Lung (tissue), 12 donors: ENCODE data around the gene TVP23A. TPM values are rescaled to one million over a fixed set of nuclear protein-coding genes. Genes with fewer than 3 reads are reported as not detected.
A peak's percentile ranks its signal among the peaks of the same experiment; 100 is the strongest.

Experiments
- ATAC-seq: fragments of 200-7000 bp; cut with Tn5 transposase; one replicate; pipeline ENCODE4 v1.9.1; 2020; ENCODE audit warnings: moderate number of reproducible peaks; ENCODE audit not compliant: insufficient read depth, low FRiP score
- DNase-seq, 3 donors: peaks; one replicate each; pipeline ENCODE4 v3.0.0-alpha.2; 2013 to 2017
- H3K27ac ChIP-seq, 2 donors: one replicate each; pipeline ENCODE4 v1.5.1; 2013; ENCODE audit warnings: mild to moderate bottlenecking in 2 of 2, moderate library complexity in 2 of 2, control low read depth in 1 of 2, inconsistent platforms in 1 of 2, low read depth in 1 of 2, low read length in 1 of 2
- H3K27me3 ChIP-seq, 3 donors: one replicate each; pipeline ENCODE4 v1.5.1; 2013; ENCODE audit warnings: low read length in 2 of 3; ENCODE audit not compliant: control insufficient read depth in 3 of 3, insufficient read depth in 3 of 3
- H3K36me3 ChIP-seq, 4 donors: one replicate each; pipeline ENCODE4 v1.5.1; 2013; ENCODE audit warnings: low read length in 4 of 4, mild to moderate bottlenecking in 1 of 4, moderate library complexity in 1 of 4; ENCODE audit not compliant: control insufficient read depth in 4 of 4, insufficient read depth in 4 of 4
- H3K4me1 ChIP-seq, 5 donors: one replicate each; pipeline ENCODE4 v1.5.1; 2013; ENCODE audit warnings: low read length in 5 of 5, mild to moderate bottlenecking in 2 of 5, moderate library complexity in 1 of 5; ENCODE audit not compliant: control insufficient read depth in 5 of 5, insufficient read depth in 5 of 5
- H3K4me3 ChIP-seq: one replicate; pipeline ENCODE4 v1.5.1; 2013; ENCODE audit warnings: mild to moderate bottlenecking, control low read depth, moderate library complexity
- H3K9ac ChIP-seq, 2 donors: one replicate each; pipeline ENCODE4 v1.5.1; 2013; ENCODE audit warnings: low read length in 2 of 2, control low read depth in 1 of 2; ENCODE audit not compliant: insufficient read depth in 1 of 2
- H3K9me3 ChIP-seq, 4 donors: one replicate each; pipeline ENCODE4 v1.5.1; 2013; ENCODE audit warnings: low read length in 3 of 4, mild to moderate bottlenecking in 1 of 4, moderate library complexity in 1 of 4; ENCODE audit not compliant: control insufficient read depth in 4 of 4, insufficient read depth in 3 of 4
- WGBS, 2 donors: extraction: QIAGEN DNeasy Blood & Tissue Kit; methylation state at CpG; one replicate each; pipeline ENCODE4 v1.1.7; 2013; 5-methylcytosine and 5-hydroxymethylcytosine counted together
- polyA plus RNA-seq, 2 donors: library from polyadenylated mRNA; stranded (reverse); fragments of 200-250 nt; gene quantifications; one replicate each; pipeline ENCODE4 v1.2.1, GENCODE V29; 2013
- total RNA-seq, 2 donors: library from RNA; depleted of rRNA in 1 of 2; stranded (reverse); fragments of >200 nt in 1 of 2; gene quantifications; one replicate each; pipeline ENCODE4 v1.2.1, GENCODE V29; 2014 to 2021
- TF ChIP-seq, protein P1 (sequence below): IDR thresholded peaks from 2 replicates; pipeline ENCODE4 v1.5.1; 2012; ENCODE audit warnings: mild to moderate bottlenecking; ENCODE audit errors: control extremely low read depth, extremely low read depth
- donor health status: control.
- donor health status: control.
- donor health status: Bipolar disorder and iron deficiency.
- donor health status: healthy.
- donor health status: DM: yes; HTN: yes; CAD: no.

The TVP23A gene
- total and polyA plus RNA-seq, 4 donors: 0.22 to 6.1 (median 0.25) TPM

DNA sequence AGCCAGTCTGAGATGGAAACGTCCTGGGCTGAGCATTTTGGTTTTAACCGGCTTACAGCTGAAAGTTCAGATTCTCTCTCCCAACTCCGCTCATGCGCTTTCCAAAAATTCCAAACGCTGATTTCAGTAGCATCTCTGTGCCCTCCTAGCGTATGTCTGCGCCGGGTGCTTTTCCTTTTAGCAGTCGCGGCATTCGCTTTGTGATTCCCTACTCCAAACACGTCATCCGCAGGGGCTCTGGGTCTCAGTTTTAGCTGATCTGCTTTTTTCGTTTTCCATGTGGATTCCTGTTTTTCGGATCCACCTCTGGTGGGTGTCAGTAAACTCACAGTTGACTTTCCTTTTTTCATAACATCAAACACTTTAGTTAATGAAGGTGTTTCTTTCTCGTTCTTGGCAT lies 22.1 kb upstream of the TVP23A start:
- TF ChIP-seq, protein P1, sequence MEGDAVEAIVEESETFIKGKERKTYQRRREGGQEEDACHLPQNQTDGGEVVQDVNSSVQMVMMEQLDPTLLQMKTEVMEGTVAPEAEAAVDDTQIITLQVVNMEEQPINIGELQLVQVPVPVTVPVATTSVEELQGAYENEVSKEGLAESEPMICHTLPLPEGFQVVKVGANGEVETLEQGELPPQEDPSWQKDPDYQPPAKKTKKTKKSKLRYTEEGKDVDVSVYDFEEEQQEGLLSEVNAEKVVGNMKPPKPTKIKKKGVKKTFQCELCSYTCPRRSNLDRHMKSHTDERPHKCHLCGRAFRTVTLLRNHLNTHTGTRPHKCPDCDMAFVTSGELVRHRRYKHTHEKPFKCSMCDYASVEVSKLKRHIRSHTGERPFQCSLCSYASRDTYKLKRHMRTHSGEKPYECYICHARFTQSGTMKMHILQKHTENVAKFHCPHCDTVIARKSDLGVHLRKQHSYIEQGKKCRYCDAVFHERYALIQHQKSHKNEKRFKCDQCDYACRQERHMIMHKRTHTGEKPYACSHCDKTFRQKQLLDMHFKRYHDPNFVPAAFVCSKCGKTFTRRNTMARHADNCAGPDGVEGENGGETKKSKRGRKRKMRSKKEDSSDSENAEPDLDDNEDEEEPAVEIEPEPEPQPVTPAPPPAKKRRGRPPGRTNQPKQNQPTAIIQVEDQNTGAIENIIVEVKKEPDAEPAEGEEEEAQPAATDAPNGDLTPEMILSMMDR: no peak
- H3K9ac ChIP-seq: no peak overlapping the region
- H3K27me3 ChIP-seq: peaks cover 0 to 8% (median 7%) of the 10 kb centered on the region in 3 donors
- no peak overlapping the region for H3K27ac ChIP-seq
- WGBS, 2 donors: 87 to 88% methylated on average over 16 of the region's 16 CpGs
- H3K9me3 ChIP-seq: no peaks in the 10 kb centered on the region
- no peak for DNase-seq
- no peak for ATAC-seq
- H3K4me1 ChIP-seq: peaks cover 0 to 11% (median 0%) of the 10 kb centered on the region in 5 donors
- H3K4me3 ChIP-seq: no peak overlapping the region
- no peaks in the 10 kb centered on the region for H3K36me3 ChIP-seq

DNA sequence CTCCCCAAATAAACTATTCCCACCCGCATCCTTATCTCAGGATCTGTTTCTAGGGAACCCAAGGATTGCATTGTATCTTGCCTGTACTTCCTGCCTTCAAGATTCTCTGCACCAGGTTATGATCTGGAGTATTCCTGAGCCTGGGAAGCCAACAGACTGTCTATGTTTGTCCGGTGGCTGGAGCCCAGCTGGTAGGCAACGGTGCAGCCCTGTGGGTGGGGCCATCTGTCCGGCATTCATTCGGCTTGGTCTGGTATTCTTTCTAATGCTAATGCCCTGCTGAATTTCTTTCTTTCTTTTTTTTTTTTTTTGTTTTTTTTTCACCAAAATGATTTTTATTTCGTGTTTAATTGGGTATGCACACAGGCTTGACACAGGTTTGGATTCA lies 20.7 kb upstream of the TVP23A start:
- no peak for DNase-seq

DNA sequence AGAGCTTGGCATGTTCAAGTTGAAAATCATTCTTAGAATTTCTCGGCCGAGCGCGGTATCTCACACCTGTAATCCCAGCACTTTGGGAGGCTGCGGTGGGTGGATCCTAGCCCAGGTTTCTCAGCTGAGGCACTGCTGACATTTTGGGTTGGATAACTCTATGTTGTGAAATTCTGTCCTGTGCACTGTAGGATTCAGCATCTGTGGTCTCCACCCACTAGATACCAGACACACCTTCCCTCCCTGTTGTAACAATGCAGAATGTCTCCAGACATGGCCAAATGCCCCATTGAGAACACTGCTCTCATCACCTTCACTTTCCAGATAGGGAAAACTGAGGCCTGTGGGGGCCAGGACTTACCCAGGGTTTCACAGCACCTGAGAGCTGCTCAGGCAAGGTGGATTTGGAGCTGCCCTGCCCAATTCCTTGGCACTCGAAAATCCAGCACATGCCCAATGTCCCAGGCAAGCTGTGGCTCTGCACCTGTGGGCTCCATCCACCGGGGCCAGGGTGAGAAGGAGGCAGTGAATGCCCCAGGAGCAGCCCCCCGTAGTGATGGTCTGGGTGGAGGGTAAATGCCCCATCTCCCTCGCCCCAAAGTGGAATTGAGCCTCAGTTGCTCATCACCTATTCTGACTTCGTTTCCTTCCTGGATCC lies 20.2 kb upstream of the TVP23A start:
- DNase-seq: no peak
- WGBS, 2 donors: 85 to 94% methylated on average over 10 of the region's 10 CpGs

More for the DNA sequence above, 20.7 kb upstream of the TVP23A start:
- no peak for ATAC-seq
- Histone ChIP-seq H3K9ac (no peak overlapping the region), H3K9me3 (no peaks in the 10 kb centered on the region), H3K27me3 (peaks cover 0 to 8% (median 7%) of the 10 kb centered on the region in 3 donors), H3K27ac (no peak overlapping the region), H3K4me3 (no peak overlapping the region), H3K4me1 (peaks cover 0 to 11% (median 0%) of the 10 kb centered on the region in 5 donors), H3K36me3 (no peaks in the 10 kb centered on the region)
- TF ChIP-seq, protein P1: no peak
- WGBS, 2 donors: 56 to 75% methylated on average over 6 of the region's 6 CpGs

More for the DNA sequence above, 20.2 kb upstream of the TVP23A start:
- Histone ChIP-seq H3K4me3 (no peak overlapping the region), H3K27ac (peak overlapping the region in 1 of 2 donors; percentile 6), H3K9me3 (no peaks in the 10 kb centered on the region), H3K9ac (no peak overlapping the region), H3K4me1 (peaks cover 0 to 11% (median 0%) of the 10 kb centered on the region in 5 donors), H3K36me3 (no peaks in the 10 kb centered on the region), H3K27me3 (peaks cover 0 to 8% (median 7%) of the 10 kb centered on the region in 3 donors)
- ATAC-seq: no peak
- TF ChIP-seq, protein P1: no peak
